ENCODE data around the gene RAB17.

The RAB17 gene

DNA sequence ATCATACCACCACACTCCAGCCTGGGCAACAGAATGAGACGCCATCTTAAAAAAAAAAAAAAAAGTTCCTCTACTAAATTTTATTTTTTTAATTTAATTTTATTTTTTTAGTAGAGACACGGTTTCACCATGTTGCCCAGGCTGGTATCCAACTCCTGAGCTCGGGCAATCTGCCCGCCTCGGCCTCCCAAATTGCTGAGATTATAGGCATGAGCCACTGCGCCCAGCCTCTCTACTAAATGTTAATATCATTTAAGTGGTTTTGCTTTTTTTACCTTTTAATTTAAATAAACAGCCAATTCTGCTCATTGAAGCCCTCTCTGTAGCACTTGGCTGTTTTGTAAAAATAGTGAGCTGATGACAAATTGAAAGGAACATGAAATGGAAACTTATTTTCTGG lies 9.2 kb downstream of the RAB17 start:
- DNase-seq (ENCODE audit: low read depth in 2 of 2, low spot score in 1 of 2), result no peak

DNA sequence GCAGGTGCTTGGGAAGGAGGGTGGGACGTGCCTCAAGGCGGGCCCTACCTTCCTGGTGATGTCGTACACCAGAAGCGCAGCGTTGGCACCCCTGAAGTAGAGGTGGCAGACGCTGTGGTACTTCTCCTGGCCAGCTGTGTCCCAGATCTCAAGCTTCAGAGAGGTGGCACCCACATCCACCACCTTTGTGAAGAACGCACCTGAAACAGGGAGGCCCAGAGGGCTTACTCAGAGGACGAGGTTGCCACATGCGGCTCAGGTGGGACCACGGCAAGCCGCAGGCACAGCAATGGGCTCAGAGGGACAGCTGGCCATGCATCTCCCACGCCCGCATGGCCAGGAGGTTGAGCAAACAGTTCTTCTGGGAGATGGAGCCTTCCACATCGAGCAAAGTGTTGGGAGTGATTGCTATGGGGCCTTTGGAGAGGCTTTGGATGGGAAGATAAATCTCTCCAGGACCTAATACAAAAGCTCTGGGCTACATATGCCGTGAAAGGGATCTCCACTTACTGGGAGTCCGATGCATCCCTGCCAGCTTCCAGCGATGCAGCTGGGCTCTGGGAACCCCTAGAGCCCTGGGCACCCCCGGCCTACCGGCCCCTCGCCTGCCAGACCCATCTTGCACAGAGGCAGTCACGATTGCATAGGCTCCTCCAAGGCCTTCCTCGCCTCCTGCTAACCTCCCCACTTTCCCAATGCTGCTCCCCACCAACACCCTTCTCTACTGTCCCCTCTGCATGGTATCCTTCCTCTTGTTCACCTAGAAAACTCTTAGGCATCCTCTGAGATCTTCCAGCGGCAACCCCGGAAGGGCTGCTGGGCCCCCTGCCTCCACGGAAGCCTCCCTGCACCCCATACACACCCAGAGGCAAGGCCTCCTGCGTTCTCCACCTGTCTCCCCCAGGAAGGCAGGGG lies 12.3 kb downstream of the RAB17 start:
- DNase-seq (ENCODE audit: low read depth in 2 of 2, low spot score in 1 of 2), result no peak

- no peak for DNase-seq (ENCODE audit: low read depth in 2 of 2, low spot score in 1 of 2)
These were observed 13.1 kb downstream of the RAB17 start for GRCh38 chr2:237577458-237577857.

GRCh38 chr2:237576974-237577373 lies 13.6 kb downstream of the RAB17 start:
- DNase-seq (ENCODE audit: low read depth in 2 of 2, low spot score in 1 of 2), result no peak

DNA sequence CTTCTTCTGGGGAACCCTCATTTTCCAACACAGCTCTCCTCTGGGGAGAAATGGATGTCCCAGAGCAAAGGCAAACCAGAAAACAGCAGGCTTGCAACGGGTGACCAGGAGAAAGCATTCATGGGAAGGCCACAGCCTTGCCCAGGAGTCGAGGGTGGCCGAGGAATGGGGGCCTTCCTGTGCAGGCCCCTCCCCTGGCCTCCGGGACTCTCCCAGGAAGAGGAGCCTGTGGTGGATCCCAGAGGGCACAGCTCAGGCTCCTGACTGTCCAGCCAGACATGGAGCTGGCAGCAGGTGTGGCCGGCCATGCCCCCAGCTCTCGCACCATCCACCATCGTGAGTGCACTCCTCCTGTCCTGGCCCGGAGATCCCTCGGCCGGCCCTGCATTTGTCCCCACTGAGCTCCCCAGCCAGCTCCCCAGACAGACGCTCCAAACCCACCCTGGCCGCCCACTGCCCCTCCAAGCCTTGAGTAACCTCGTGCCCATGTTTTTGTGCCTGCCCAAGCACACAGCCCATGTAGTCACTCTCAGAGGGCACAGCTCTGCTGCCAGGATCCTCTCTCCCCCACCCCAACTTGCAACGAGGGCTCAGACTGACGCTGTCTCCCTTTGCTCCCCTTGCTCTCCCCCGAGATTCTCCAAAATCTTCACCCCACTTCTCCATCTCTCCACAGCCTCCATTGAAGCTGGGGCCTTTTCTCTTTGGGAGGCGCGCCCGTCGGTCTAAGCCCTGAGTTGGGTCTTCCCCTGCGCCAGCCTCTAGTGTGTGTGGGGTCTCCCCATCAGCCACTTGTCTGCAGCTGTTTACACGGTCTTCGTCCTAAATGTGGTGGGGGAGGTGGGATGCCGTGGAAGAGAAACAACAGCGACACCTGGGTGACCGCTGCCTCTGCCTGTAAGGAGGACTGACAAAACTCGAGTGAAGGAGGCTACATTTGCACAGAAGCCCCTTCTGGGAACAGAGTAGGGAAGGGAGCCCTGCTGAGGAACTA lies 14.4 kb downstream of the RAB17 start:
- no peak for DNase-seq (ENCODE audit: low read depth in 2 of 2, low spot score in 1 of 2)

DNA sequence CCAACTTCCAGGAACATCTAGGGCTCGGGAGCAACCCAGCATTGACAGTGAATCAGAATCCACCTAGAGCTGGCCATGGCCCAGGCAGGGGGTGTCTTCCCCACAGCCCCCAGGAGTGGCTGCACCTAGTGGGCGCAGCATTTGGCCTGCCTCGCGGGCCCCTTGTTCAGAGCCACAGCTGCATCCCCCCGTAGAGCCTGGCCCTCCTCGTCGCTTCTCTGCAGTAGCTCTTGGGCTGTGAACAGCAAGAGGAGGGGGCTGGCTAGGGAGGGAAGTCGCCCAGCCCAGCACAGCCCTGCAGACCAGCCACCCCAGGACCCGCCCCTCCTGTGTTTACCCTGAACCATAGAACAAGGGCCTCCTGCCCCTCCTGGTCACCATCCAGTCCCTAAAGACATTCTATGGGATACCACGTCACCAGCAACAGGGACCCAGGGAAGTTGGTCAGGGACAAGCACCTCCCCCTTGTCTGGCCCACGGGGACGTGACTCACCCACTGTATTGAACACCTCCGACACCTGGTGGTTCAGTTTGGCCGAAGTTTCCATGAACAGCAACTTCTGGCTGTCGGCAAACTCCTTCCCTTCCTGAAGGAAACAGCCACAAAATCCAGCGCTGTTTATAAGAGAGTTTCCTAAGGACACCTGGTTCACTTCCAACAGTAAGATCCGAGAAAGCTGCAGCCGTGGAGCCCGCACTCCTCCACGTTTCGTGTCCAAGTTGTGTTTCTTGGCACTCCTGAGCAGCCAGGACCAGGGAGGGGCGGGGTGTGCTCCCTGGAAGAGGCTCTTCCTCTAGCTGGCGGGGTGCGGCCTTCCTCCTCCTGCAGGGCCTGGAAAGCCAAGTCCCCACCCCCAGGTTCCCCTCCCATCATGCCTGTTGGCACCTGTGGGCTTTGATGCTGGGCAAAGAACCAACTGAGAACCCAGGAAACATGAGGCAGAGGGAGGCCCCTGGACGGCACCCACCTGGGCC lies 15.4 kb downstream of the RAB17 start:
- no peak for DNase-seq (ENCODE audit: low read depth in 2 of 2, low spot score in 1 of 2)

DNA sequence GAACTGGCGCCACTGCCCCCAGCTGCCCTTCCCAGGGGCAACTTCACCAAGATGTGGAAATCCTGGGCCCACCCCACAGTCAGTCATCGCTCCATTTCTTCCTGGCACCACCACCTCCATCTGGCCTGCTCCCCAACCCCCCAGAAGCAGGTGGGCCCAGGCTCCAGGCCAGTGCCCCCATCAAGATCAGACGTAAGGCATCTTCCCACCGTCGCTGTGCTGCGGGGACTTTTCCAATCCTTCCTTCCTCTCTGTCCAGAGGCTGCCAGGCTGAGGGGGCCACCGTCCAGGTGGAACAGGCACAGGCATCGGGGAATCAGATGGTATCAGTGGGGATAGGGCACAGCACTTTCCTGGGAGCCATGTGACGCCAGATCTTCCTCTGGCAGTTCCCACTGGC lies 16.1 kb downstream of the RAB17 start:
- no peak for DNase-seq (ENCODE audit: low read depth in 2 of 2, low spot score in 1 of 2)

DNA sequence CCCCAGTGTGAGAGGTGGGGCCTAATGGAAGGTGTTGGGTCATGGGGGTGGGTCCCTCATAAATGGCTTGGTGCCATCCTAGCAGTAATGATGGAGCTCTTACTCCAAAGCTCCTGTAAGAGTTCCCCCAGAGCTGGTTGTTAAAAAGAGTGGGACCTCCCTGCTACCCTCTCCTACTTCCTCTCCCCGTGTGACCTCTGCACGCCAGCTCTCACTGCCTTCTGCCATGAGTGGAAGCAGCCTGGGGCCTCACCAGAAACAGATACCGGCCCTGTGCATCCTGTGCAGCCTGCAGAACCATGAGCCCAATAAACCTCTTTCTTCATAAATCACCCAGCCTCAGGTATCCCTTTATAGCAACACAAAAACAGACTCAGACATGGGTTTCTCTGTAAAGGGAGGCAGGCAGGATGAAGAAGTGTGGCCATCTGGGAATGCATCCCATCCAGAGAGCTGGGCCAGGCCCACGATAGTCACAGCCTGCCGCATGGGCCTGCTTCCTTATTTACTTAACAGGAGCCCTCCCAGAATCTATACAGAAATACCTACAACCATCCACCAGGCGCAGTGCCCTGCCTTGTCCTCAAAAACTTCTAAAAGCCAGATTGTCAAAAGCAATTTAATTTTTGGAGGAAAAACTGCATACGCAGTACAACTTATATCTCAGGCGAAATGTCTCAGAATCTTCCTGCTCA lies 16.7 kb downstream of the RAB17 start:
- no peak for DNase-seq (ENCODE audit: low read depth in 2 of 2, low spot score in 1 of 2)

- DNase-seq (ENCODE audit: low read depth in 2 of 2, low spot score in 1 of 2), result no peak
These were observed 17.8 kb downstream of the RAB17 start for GRCh38 chr2:237572742-237573101.

DNA sequence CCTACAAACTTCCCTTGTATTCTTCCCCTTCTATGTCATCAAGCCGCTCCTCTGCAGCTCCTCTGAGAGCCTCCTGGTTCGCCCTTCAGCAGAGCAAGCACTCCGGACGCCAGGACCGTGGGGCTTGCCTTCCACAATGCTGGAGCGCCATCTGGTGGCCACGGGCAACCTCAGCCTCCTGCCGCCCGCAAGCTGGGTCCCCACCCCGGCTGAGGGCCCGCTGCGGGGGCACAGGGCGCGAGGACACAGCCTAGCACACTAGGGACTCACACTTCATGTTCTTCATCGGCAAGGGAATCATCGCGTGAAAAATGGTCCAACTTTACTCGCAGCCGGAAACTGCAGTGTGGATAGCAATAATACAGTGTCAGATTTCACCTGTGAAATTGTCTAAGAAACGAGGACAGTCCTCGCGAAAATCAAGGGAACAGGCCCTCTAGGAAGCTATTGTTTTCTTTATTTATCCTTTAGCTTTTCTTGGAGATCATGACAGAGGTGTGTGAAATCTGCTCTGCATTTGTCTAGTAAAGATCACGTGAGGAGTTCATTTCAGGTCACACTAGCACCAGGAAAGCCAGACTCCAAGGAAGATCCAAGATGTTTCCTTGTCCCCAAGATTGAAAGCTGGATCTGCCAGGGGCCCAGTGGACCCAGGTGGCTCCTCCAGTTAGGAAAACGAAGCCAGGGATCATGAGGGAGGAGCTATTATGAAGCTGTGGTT lies 18.4 kb downstream of the RAB17 start:
- DNase-seq (ENCODE audit: low read depth in 2 of 2, low spot score in 1 of 2), result peak; percentile 76

DNA sequence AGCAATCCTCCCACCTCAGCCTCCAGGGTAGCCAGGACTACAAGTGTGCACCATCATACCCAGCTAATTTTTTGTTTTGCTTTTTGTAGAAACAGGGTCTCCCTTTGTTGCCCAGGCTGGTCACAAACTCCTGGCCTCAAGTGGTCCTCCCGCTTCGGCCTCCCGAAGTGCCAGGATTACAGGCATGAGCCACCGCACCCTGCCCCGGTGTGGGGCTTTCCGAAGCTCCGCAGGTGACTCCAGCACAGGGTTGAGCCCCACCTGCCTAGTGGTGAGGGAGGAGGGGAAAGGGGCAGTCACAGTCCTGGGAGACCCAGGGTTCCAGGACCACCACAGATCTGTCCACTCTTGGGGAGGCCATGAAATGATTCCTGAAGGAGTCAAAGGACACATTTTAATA lies 19.0 kb downstream of the RAB17 start:
- DNase-seq (ENCODE audit: low read depth in 2 of 2, low spot score in 1 of 2), result no peak

DNA sequence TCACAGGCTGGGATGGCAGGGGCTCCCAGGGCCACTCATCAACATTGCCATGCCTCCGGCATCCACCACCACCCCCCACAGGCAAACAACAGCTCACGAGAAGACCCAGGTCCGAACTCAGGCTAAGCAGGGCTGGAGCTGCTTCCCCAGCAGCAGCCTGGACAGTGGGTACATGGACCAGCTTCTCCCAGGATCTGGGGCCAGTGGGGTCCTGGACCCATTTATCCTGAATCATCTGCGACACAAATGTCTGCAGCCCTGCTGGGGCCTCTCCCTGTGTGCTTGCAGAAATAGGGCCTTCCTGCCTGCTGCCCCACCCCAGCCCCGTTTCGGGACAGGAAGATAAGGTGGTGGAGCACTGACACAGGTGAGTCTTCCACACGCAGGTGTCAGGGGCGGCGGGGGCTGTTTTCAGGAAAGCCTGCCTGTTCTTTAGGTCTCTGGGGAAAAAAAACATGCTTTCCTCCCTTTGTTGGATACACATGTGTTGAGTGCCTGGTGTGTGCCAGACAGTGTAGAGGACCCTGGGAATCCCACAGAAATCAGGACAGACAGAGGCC lies 19.7 kb downstream of the RAB17 start:
- no peak for DNase-seq (ENCODE audit: low read depth in 2 of 2, low spot score in 1 of 2)

- no peak for DNase-seq (ENCODE audit: low read depth in 2 of 2, low spot score in 1 of 2)
These were observed 20.6 kb downstream of the RAB17 start for GRCh38 chr2:237569896-237570295.

- DNase-seq (ENCODE audit: low read depth in 2 of 2, low spot score in 1 of 2), result no peak
These were observed 21.5 kb downstream of the RAB17 start for GRCh38 chr2:237569041-237569440.

DNA sequence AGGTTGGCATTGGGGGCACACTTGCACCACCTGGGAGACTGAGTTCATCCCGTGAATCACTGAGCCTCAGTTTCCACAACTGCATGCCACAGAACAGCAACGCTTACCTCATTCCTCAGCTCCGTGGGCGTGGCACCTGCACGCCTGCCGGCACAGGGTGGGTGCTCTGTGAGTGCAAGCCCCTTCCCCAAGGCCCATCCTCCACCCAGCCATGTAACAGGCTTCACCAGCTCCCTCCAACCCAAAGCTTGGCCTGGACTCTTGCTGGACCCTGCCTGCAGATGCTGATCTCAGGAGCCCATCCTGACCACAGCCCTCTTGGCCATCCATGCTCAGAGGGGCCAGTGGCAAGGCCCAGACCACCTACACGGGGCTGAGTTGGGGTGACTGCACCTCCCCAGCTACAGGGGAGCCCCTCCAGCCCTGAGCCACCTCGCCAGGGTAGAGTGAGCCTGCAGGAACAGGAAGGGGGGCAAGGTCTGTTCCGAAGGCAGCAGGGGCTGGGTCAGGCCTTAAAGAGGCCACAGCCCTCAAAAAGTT lies 22.3 kb downstream of the RAB17 start:
- no peak for DNase-seq (ENCODE audit: low read depth in 2 of 2, low spot score in 1 of 2)

DNA sequence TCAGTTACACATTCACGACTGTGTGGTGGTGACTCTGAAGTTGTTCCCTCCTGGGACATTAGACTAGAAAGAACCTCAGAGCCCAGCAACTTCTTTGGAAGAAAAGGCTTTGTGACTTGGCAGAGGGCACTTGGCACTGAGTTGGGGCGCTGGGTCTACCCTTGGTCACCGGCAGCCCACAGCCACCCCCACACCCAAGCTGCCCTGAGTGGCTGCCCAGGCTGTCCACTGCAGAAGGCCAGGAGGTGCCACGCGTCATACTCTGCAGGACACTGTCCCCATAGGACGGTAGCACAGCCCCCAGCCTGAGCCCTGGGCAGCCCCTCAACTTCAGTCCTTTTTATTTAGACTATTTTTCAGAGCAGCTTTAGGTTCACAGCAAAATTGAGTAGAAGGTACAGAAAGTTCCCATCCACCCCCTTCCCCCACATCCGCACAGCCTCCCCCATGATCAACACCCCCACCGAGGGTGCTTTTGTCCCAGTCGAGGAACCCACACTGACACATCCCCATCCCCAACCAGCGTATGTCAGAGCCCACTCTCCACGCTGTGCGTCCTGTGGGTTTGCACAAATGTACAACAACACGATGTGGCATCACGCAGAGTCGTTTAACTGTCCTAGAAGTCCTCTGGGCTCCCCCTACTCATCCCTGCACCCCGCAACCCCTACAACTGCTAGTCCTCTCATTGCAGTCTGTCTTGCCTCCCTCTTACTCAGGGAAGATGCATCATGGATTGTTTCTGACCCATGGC lies 23.1 kb downstream of the RAB17 start:
- no peak for DNase-seq (ENCODE audit: low read depth in 2 of 2, low spot score in 1 of 2)

DNA sequence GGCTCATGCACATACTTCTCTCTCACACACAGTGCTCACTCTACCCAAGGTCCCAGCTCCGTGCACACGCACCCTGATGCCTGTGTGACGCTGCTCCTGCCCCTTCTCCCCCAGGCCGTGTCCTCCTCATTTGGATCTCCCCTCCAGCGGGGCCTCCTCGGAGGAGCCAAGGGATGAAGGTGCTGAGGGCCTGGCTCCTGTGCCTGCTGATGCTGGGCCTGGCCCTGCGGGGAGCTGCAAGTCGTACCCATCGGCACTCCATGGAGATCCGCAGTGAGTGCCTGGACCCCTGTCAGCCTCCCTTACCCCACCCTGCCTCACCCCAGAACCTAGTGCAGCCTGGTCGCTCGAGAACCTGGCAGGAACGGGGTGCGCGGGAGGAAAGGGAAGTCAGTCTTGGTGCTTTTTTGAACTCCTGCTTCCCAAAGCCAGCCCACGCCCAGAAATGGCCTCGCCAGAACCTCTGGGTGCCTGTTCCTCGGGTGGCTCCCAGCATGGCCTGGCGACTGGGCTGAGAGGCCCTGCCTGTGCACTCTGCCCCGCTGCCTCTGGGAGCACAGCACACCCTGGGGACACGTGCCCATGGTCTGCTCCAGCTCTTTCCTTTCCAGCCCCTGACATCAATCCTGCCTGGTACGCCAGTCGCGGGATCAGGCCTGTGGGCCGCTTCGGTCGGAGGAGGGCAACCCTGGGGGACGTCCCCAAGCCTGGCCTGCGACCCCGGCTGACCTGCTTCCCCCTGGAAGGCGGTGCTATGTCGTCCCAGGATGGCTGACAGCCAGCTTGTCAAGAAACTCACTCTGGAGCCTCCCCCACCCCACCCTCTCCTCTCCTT lies 23.9 kb downstream of the RAB17 start, which contains the start of gene PRLH:
TSS of gene PRLH (plus strand) at position 174 of the 835 bp plus-strand sequence. CDS start at position 174, 0 bp downstream.
- no peak for DNase-seq (ENCODE audit: low read depth in 2 of 2, low spot score in 1 of 2)
